Epithelial cell of esophagus (primary cell): Measurements from ENCODE around the gene ADSS1.
A peak's percentile ranks its signal among the peaks of the same experiment; 100 is the strongest.

Source experiments
- DNase-seq: peaks from one replicate; pipeline ENCODE4 v3.0.0; 2010; ENCODE audit warnings: low read depth
- H3K4me3 ChIP-seq: 2 replicates; pipeline ENCODE4 v1.5.1; 2011; ENCODE audit warnings: mild to moderate bottlenecking, low read length, control low read depth
- CTCF ChIP-seq: IDR thresholded peaks from 2 replicates; pipeline ENCODE4 v1.5.1; 2011; ENCODE audit warnings: low read depth, mild to moderate bottlenecking, low read length, control low read depth, inconsistent platforms; ENCODE audit not compliant: insufficient read depth; ENCODE audit errors: missing control alignments

Gene ADSS1

GRCh38 chr14:104719343-104719742, 4.7 kb upstream of the ADSS1 start:
- no peak for TF ChIP-seq CTCF
- DNase-seq = no peak
- no peak overlapping the region for H3K4me3 ChIP-seq

GRCh38 chr14:104721505-104722431, 2.3 kb upstream of the ADSS1 start:
- no peak for DNase-seq
- no peak overlapping the region for H3K4me3 ChIP-seq
- no peak for TF ChIP-seq CTCF

GRCh38 chr14:104722938-104723650, 935 bp upstream of the ADSS1 start:
- no peak overlapping the region for H3K4me3 ChIP-seq
- DNase-seq = no peak
- no peak for TF ChIP-seq CTCF

GRCh38 chr14:104724407-104724980, 465 bp downstream of the ADSS1 start:
- peak overlapping the region; percentile 51 for H3K4me3 ChIP-seq
- no peak for TF ChIP-seq CTCF
- no peak for DNase-seq

- DNase-seq = no peak
- peak; percentile 20 for TF ChIP-seq CTCF
- H3K4me3 ChIP-seq = peak overlapping the region; percentile 51
Measured at GRCh38 chr14:104724981-104725771, 1.1 kb downstream of the ADSS1 start.

- no peak for TF ChIP-seq CTCF
- H3K4me3 ChIP-seq = no peak overlapping the region
- DNase-seq = no peak
Measured at GRCh38 chr14:104725772-104726548, 1.9 kb downstream of the ADSS1 start.
